Neural cell (in vitro differentiated cells): ENCODE data around the gene ADD3.

Experiments
- EZH2 ChIP-seq: fragments of 200-600, 300-800 bp; shearing (Covaris generic), sonication (generic); IDR thresholded peaks from 2 replicates; pipeline ENCODE4 v1.6.1; 2014; ENCODE audit warnings: antibody characterized with exemption, low read length, borderline replicate concordance, mild to moderate bottlenecking; ENCODE audit not compliant: insufficient read depth, poor library complexity, severe bottlenecking
- POLR2AphosphoS5 ChIP-seq: IDR thresholded peaks from 2 replicates; pipeline ENCODE4 v1.6.1; 2012
- TF ChIP-seq, protein P1 (sequence below): fragments of 450-650 bp; IDR thresholded peaks from 2 replicates; pipeline ENCODE4 v1.5.1; 2014; ENCODE audit warnings: antibody characterized with exemption, mild to moderate bottlenecking, moderate library complexity; ENCODE audit not compliant: poor library complexity, severe bottlenecking

- no peak for TF ChIP-seq POLR2AphosphoS5
- TF ChIP-seq, protein P1, sequence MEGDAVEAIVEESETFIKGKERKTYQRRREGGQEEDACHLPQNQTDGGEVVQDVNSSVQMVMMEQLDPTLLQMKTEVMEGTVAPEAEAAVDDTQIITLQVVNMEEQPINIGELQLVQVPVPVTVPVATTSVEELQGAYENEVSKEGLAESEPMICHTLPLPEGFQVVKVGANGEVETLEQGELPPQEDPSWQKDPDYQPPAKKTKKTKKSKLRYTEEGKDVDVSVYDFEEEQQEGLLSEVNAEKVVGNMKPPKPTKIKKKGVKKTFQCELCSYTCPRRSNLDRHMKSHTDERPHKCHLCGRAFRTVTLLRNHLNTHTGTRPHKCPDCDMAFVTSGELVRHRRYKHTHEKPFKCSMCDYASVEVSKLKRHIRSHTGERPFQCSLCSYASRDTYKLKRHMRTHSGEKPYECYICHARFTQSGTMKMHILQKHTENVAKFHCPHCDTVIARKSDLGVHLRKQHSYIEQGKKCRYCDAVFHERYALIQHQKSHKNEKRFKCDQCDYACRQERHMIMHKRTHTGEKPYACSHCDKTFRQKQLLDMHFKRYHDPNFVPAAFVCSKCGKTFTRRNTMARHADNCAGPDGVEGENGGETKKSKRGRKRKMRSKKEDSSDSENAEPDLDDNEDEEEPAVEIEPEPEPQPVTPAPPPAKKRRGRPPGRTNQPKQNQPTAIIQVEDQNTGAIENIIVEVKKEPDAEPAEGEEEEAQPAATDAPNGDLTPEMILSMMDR = no peak
- TF ChIP-seq EZH2 = no peak
These were observed 140.2 kb downstream of the ADD3 start for GRCh38 chr10:110147961-110148360.
